Measurements from ENCODE around the gene ELMO1.

Gene ELMO1

GRCh38 chr7:37448636-37449361 lies at the start of gene ELMO1:
TSS of gene ELMO1 (minus strand) at chr7:37448864. CDS start at chr7:37342690, 106,174 bp downstream.
- DNase-seq, result peak; percentile 79

- DNase-seq, result no peak
These were observed 48.9 kb upstream of the ELMO1 start for GRCh38 chr7:37497576-37497975.

GRCh38 chr7:37495574-37496184 lies 47.0 kb upstream of the ELMO1 start:
- no peak for DNase-seq

GRCh38 chr7:37494926-37495325 lies 46.3 kb upstream of the ELMO1 start:
- no peak for DNase-seq

- DNase-seq, result no peak
These were observed 45.1 kb upstream of the ELMO1 start for GRCh38 chr7:37493810-37494209.

- DNase-seq, result no peak
These were observed 44.5 kb upstream of the ELMO1 start for GRCh38 chr7:37493123-37493522.

- no peak for DNase-seq
These were observed 43.4 kb upstream of the ELMO1 start for GRCh38 chr7:37491919-37492694.

- DNase-seq, result no peak
These were observed 41.0 kb upstream of the ELMO1 start for GRCh38 chr7:37489703-37490102.

GRCh38 chr7:37488163-37488764 lies 39.6 kb upstream of the ELMO1 start:
- DNase-seq, result no peak

- no peak for DNase-seq
These were observed 35.9 kb upstream of the ELMO1 start for GRCh38 chr7:37484426-37485073.

GRCh38 chr7:37483627-37484026 lies 35.0 kb upstream of the ELMO1 start:
- no peak for DNase-seq

- no peak for DNase-seq
These were observed 34.3 kb upstream of the ELMO1 start for GRCh38 chr7:37482953-37483352.

- no peak for DNase-seq
These were observed 33.8 kb upstream of the ELMO1 start for GRCh38 chr7:37482505-37482904.

GRCh38 chr7:37481722-37482288 lies 33.1 kb upstream of the ELMO1 start:
- DNase-seq, result no peak

- no peak for DNase-seq
These were observed 32.5 kb upstream of the ELMO1 start for GRCh38 chr7:37481154-37481553.

- no peak for DNase-seq
These were observed 31.7 kb upstream of the ELMO1 start for GRCh38 chr7:37480041-37481031.

- no peak for DNase-seq
These were observed 28.3 kb upstream of the ELMO1 start for GRCh38 chr7:37476881-37477450.

GRCh38 chr7:37476428-37476827 lies 27.8 kb upstream of the ELMO1 start:
- no peak for DNase-seq

- no peak for DNase-seq
These were observed 27.0 kb upstream of the ELMO1 start for GRCh38 chr7:37475646-37476045.

- DNase-seq, result no peak
These were observed 23.0 kb upstream of the ELMO1 start for GRCh38 chr7:37471619-37472018.

GRCh38 chr7:37467002-37467401 lies 18.3 kb upstream of the ELMO1 start:
- no peak for DNase-seq

Measured in CD4-positive, alpha-beta T cell treated with Interleukin-17A for 4 hours (primary cell).